ENCODE data around the gene DIPK1C.

DNA sequence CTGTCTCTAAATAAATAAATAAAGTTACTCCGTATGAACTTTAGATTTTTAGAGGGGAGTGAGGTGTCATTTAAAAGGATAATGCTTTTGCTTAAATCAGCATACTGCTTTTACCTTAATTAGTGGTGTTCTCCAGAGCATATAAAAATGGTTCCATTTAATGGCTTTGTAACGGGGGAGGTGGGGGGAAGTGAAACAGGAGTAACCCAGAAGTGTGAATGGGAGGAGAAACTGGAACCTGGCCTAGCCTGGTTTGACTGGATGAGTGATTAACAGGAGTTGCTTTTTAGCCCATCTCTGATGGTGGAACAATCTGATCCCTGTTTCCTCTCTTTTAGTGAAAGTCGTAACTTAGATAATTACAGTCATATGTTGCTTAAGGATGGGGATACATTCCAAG, 40.7 kb upstream of the DIPK1C start:
- TF ChIP-seq, protein P1, sequence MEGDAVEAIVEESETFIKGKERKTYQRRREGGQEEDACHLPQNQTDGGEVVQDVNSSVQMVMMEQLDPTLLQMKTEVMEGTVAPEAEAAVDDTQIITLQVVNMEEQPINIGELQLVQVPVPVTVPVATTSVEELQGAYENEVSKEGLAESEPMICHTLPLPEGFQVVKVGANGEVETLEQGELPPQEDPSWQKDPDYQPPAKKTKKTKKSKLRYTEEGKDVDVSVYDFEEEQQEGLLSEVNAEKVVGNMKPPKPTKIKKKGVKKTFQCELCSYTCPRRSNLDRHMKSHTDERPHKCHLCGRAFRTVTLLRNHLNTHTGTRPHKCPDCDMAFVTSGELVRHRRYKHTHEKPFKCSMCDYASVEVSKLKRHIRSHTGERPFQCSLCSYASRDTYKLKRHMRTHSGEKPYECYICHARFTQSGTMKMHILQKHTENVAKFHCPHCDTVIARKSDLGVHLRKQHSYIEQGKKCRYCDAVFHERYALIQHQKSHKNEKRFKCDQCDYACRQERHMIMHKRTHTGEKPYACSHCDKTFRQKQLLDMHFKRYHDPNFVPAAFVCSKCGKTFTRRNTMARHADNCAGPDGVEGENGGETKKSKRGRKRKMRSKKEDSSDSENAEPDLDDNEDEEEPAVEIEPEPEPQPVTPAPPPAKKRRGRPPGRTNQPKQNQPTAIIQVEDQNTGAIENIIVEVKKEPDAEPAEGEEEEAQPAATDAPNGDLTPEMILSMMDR (IDR thresholded peaks at IDR 0.05; ENCODE audit: poor library complexity) = no peak
- TF ChIP-seq EZH2 (IDR thresholded peaks at IDR 0.05; ENCODE audit: borderline replicate concordance) = no peak

Measured in hepatocyte (in vitro differentiated cells).